HG02610 (cell line): ENCODE results near the gene DUXA.

ENCODE experiments used
- ATAC-seq: cut with Tn5 transposase; IDR thresholded peaks from one replicate; pipeline ENCODE4 v1.9.1; 2021; ENCODE audit warnings: mild to moderate bottlenecking, moderate library complexity; ENCODE audit not compliant: unreplicated experiment

The DUXA gene

GRCh38 chr19:57106722-57107235 is 60.5 kb downstream of the DUXA start:
- ATAC-seq = no peak

- ATAC-seq = no peak
Measured at GRCh38 chr19:57105976-57106721, 61.1 kb downstream of the DUXA start.
